ENCODE data around the gene ZNF785. TPM values are rescaled to one million over a fixed set of nuclear protein-coding genes. Genes with fewer than 3 reads are reported as not detected.
"Not testable (repeated sequence)": the region's sequence is repeated elsewhere in the genome, so short reads cannot be mapped to it uniquely, and the experiment has no call there.

ZNF785 gene
- total RNA-seq, result 8.4 TPM

DNA sequence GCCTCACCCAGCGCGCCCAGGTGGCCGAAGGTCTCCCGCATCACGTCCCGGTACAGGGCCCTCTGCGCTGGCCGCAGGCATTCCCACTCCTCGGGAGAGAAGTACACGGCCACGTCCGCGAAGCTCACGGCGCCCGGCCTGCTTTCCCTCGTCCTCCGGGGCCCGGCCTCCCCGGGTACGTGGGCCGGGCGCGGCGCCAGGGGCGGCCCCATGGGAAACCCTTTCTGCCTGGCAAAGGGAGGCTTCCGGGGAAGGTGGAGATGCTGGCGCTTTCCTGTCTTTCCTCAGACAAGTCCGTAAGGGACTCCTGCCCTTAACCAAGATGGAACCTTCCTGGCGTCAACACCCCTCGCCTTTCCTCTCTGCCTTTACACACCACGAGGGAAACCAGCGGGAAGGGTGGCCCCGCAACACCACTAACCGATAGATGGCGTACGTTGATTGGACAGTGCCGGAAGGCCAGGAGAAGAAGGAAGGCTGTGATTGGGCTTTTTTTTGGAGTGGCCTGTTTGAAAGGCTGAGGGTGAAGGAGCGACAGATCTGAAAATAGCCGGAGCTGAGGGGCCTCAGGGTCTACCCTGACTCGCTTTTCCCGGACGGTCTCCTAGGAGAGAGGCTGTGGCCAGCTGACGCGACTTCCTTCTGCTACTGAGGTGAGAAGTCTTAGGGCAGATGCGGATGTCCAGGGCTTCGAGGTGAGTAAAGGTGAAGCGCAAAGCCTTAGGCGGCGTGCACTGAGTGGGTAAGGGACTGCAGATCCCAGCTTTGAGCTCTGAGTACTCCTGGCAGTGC lies at the start of gene ZNF785:
TSS of gene ZNF785 (minus strand) at position 298 of the 792 bp plus-strand sequence. CDS start at position 212, 86 bp downstream.
- ATAC-seq, result peak; percentile 99

DNA sequence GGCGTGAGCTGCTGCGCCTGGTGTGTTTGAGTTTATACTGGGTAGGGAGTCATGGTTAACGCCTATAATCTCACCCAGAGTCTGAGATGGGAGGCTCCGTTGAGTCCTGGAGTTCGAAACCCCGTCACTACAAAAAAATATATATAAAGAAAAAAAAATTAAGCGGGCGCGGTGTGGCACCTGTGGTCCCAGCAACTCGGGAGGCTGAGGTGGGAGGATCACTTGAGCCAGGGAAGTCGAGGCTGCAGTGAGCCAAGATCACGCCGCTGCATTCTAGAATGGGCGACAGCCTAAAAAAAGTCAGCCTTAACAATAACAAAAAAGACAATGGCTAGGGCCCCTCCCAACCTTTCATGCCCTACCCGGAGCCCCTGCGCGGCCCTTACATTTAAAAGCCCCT lies 48.0 kb upstream of the ZNF785 start:
- ATAC-seq, result no peak

DNA sequence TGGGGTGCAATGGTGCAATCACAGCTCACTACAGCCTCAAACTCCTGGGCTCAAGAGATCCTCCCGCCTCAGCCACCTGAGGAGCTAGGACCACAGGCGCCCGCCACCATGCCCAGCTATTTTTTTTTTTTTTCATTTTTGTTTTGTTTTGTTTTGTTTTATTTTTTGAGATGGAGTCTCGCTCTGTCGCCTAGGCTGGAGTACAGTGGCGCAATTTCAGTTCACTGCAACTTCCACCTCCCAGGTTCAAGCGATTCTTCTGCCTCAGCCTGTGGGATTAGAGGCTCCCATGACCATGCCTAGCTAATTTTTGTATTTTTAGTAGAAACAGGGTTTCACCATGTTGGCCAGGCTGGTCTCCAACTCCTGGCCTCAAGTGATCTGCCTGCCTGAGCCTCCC lies 47.0 kb upstream of the ZNF785 start:
- ATAC-seq, result not testable (repeated sequence)

DNA sequence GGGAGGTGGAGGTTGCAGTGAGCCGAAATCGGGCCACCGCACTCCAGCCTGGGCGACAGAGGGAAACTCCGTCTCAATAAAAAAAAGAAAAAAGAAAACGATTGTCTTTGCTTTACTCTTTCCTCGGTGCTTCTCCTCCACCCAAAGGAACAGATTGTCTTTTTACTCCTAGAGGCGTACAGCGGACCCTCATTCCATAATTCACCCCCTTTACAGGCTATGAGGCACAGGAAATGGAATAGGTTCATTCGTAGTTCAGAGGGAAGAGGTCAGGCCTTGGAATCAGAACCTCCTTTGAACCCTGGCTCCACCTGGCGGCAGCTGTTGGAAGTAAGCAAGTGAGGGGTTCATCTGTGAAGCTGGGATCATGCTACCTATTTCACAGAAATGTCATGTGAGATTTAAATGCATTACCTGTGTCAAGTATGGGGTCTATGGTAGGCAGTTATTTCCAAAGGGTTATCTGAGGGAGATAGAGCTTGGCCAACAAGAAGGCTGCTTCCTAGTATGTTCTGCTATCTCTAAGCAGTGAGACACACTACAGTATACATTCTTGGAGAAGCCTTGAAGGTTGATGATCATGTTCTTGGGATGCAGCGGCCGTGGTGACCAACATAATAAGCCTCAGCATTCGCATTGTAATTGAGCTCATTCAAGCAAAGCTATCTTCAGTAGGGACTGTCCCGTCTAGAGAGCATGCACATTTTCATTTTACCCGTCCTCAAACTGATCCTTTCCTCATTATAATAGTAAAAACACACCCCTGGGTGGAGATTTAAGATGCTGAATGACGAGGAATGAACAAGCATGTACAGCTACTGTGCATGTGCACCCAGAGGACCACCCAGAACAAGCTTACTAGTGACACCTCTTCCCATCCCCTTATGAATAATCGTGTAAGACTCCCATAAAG lies 43.4 kb upstream of the ZNF785 start:
- ATAC-seq, result peak; percentile 84

DNA sequence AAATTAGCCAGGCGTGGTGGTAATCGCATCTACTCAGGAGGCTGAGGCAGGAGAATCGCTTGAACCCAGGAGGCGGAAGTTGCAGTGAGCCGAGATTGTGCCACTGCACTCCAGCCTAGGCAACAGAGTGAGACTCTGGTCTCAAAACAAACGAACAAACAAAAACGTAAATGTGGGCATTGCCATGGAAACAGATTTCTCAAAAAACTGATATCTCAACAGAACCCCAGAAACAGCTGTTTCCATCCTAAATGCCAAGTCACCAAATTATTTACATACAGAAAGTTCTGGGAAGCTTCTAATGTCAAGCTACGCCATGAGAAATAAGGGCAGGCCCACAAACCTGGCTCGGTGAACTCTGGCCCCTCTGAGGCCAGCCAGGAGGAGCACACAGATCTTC lies 40.7 kb upstream of the ZNF785 start:
- ATAC-seq, result no peak

DNA sequence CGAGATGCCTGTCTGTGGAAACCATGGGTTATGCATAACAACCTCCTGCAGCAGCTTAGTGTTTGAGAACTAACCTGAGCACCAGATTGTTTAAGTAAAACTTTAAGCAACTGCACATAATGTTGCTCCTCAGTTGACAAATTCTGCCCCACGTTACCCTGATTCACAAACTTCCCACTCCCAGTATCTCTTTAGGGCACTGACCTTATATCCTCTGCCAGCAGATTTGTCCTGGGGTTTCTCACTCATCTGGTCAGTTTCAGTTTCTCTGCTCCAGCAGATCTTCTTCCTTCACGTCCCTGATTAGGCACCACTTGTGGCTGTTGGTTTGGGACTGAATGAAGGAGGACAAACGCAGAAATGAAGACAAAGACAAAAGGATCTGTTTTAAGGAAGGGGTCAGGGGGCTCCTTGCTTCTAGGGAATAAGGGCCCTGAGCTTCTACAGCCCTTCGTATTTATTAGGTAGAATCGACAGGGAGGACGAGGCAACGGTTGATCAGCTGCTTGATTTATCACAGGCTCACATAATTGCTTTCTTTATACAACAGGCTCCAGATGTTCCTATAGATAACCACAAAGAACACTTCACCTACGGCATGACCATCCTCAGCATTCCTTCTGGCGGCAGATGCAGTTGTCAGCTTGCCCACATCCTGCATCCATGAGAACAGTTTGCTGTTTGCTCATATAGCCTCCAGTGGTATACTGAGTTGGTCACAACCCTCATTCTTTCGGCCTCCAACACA lies 38.2 kb upstream of the ZNF785 start:
- no peak for ATAC-seq

DNA sequence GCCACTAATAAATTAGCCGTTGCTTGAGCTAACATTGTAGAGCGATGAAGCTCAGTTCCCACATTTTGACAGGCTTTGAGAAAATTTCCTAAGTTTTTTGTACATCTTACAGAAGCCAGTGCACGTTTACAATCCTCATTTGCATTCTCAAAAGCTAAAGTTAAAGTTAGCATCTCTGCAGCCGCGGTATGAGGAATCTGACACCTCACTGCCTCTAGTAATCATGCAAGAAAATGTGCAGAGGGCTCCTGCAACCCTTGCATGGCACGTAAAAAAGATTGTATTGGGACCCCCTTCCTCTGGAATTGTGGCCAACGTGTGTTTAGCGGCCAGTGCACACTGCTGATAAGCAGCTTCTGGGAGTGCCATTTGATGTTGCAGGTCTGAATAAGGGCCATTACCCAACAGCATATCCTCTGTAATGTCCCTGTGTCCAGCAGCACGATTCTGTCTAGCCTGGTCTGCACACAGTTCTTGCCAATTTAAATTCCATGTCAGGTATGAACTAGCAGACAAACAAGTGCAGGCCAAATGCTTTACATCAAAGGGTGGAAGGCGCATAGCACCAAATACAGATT lies 37.0 kb upstream of the ZNF785 start:
- ATAC-seq, result no peak

DNA sequence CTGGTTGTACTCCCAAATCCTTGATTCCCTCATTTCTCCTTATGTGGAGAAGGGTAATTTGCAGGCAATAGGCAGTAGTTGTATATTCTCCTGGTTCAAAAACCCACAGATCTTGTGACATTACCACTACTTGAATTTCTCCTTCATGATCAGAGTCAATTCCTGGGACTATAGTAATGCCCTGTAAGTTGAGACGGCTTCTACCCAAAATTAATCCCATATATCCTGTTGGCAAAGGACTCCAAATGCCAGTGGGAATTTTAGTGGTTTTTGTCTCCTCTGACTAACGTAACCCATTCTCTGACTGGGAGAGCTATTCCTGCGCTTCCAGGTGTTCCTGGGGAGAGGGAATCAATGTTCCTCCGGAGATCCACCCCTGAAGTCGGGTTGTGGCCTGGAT lies 36.3 kb upstream of the ZNF785 start:
- ATAC-seq, result no peak

DNA sequence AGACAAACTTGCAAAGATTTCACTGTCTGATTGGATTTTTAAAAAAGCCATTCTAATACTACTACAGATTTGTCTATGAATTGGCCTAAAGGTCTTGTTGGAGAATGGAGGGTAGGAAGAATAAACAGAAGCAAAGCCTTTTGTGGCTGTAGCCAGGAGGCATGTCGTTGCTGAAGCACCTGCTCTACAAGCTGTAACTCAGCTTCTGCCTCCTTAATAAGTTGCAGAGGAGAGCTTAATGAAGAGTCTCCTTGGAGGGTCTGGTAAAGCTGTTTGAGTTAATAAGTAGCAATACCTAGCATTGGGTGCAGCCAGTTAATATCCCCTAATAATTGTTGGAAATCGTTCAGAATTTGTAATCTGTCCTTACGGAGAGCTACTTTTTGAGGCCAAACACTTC lies 34.7 kb upstream of the ZNF785 start:
- ATAC-seq, result no peak

DNA sequence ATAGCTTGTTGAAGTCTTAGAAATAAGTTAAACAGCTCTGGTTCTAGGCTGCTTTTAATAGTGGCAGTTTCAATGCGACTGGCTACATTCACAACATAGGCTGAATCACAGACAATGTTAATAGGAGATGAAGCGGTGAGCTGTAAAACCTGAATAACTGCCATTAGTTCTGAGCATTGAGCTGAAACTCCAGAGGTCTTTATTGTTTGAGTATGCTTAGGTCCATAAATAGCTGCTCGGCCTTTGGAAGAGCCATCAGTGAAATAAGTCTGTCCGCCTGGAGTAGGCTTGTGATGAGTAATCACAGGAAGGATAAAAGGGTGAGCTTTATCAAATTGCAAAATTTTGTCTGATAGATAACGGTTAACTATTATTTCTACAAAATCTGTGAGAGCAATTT lies 34.1 kb upstream of the ZNF785 start:
- no peak for ATAC-seq

DNA sequence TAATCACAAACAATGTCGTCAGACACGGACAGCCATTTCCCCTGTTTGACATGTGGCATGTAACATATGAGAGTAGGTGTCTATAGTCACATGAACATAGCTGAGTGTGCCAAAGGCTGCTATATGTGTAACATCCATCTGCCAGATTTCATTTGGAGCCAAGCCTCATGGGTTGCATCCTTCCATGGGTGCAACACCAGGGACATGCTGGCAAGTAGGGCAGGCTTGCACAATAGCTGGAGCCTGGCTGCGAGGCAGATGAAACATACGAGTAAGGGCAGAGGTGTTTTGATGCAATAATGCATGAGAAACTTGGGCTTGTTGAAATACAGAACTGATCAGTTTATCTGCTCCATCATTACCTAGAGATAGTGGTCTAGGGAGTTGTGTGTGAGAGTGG lies 33.7 kb upstream of the ZNF785 start:
- no peak for ATAC-seq

DNA sequence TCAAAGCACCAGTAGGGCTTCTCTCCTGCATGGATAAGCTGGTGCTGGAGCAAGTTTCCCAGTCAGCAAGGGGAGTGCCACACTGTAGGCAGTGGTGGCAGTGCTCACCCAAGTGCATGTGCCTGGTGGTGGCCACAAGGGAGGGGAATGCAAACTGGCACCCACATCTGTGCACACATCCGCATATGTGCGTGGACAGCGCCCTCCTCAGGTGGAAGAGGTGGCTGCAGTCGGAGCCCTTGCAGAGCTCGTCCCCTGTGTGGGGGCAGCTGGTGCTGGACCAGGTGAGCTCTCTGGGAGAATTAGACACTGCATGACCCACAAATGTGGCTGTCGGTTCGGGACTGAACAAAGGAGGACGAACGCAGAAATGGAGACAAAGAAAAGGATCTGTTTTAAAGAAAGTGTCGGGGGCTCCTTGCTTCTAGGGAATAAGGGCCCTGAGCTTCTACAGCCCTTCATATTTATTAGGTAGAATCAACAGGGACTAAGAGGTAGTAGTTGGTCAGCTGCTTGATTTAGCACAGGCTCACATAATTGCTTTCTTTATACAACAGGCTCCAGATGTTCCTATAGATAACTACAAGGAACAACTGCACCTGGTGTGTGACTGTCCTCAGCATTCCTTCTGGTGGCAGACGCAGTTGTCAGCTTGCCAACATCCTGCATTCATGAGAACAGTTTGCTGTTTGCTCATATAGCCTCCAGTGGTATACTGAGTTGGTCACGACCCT lies 30.0 kb upstream of the ZNF785 start:
- ATAC-seq, result peak; percentile 75

DNA sequence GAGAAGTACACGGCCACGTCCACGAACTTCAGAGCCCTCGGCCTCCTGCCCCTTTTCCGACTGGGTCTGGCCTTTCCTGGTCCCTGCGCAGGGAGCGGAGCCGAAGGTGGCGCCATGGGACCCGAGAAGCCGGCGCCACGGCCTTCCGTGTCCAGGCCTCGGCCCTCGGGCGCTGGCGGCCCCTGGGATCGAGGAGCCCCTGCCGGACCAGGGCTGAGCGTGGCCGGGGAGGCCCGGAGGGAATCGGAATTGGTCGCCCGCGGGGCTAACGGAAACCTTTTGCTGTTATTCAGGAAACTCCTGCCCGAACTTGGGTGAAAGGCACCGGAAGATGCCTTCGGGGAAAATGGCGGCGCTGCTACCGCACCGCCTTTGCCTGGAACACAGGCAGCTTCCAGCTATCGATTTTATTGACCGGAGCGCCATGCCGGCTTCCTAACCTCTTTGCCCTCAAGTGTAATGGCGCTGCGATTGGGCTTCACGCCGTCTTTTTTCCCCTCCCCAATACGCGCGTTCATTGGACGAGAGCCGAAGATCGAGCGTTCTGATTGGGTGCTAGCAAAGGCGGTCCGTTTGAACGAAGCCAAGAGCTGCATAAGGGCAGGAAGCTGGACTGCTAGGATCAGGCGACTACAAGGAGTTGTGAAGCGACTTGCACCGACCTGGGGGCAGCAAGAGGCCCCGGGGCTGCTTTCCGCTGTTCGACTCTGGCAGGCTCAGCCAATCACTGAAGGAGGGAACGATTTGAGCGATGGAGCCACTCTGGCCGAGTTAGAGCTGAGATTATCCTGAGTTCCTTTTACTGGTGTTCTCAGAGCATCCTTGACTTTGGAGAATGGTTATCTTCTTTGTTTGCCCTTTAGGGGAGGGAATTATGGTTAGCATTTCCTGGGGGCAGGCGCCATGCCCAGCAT lies 24.7 kb upstream of the ZNF785 start, which contains the start of gene ZNF689:
TSS of gene ZNF689 (minus strand) at position 464 of the 914 bp plus-strand sequence. CDS start at position 116, 348 bp downstream.
- ATAC-seq, result peak; percentile 97

DNA sequence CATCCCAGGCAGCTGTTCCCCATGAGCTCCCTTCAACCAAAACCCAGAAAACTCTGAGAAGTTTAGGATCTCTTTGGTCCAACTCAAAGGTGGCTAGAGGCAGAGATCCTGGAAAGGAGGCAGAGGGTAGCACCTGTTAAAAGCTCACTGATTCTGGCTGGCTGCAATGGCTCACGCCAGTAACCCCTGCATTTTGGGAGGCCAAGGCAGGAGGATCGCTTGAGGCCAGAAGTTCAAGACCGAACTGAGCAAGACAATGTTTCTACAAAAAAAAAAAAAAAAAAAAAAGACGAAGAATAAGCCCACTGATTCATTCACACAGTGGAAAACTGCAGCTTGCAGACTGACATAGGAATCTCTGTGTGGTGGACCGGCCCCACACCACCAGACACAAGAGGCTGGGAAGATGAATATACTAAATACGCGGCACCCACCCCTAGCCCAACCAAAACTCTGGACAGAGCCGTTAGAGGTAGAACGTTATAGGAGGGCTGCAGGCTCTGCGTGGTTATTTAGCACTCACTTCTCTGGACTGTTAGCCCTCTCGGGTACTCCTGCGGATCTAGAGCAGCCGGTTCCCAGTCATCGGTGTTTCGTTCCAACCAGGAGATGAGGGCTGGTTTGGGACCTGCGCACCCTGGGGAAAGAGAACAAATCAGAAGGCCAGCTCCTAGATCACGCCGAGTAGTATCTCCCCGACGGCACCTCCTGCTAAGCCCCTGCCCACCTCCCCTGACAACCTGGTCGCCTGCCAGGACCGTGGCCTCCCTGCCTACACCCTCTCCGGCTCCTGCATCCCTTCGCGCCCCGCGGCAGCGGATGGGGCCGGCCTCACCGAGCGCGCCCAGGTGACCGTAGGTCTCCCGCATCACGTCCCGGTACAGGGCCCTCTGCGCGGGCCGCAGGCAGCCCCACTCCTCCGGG lies 23.8 kb upstream of the ZNF785 start:
- peak; percentile 70 for ATAC-seq

DNA sequence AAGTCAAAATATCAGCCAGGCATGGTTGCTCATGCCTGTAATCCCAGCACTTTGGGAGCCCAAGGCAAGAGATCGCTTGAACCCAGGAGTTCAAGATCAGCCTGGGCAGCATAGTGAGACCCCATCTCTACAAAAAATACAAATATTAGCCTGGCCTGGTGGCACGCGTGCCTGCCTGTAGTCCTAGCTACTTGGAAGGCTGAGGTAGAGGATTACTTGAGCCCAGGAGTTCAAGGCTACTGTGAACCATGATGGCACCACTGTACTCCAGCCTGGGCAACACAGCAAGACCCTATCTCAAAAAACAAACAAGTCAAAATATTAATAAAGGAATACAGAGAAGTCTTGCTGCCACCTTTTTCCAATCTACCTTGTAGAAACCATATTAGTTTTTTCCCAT lies 20.5 kb upstream of the ZNF785 start:
- ATAC-seq, result no peak

DNA sequence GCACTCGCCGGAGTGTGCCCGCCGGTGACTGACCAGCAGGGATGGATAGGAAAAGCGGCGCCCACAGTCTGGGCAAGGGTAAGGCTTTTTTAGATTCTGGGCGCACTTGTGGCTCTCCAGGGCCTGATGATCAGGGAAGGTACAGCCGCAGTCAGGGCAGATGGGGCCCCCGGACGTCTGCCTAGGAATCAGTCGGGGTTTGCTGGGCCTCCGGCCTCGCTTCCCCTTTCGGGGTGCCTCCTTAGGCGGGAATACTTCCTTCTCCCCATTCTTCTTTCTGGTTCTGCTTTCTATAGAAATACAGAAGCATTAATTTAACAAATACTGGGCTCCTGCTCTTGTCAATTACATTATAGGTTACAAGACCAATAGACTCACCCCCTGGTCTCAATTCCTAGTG lies 19.7 kb upstream of the ZNF785 start:
- ATAC-seq, result no peak

DNA sequence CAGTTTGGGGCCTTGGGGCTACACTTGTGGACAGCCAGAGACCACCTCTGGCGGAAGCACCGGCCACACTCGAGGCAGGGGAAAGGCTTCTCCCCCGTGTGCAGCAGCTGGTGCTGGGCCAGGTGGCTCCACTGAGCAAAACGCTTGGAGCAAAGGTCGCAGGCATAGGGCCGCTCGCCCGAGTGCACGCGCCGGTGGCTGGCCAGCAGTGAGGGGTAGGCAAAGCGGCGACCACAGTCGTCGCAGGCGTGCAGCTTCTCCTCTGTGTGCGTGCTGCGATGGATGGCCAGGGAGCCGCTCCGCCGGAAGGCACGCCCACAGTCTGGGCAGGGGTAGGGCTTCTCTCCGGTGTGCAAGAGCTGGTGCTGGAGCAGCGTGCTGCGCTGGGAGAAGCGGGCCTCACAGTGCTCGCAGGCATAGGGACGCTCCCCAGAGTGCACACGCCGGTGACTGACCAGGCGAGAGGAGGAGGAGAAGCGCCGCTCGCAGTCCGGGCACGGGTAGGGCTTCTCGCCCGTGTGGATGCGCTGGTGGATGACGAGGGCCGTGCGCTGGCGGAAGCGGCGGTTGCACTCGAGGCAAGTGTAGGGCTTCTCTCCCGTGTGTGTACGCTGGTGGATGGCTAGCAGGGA lies 18.9 kb upstream of the ZNF785 start:
- peak; percentile 12 for ATAC-seq

DNA sequence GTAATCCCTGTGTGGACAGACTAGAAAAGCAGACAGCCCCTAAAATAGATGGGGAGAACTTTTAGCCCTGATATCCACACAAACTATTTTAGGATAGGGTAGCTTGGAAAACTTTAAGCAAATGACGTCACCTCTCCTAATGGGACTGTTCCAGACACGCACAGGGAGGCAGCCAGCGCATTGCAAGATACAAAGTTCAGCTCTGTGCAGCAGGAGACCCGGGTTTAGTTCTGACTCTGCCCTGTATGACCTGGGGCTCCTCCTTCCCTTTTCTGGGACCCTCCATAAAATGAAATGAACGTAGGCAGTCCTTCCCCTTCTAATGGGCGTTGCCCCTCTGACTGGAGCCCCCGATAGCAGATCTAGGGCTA lies 18.4 kb upstream of the ZNF785 start:
- no peak for ATAC-seq

All from esophagus mucosa (tissue), 1 donor.